Dedifferentiated amniotic fluid mesenchymal stem cell (primary cell): ENCODE results near the gene QSOX2.
"Not testable (repeated sequence)": the region's sequence is repeated elsewhere in the genome, so short reads cannot be mapped to it uniquely, and the experiment has no call there.

Experiments used
- DNase-seq: peaks from one replicate; pipeline ENCODE4 v3.0.0-alpha.2; 2016; ENCODE audit errors: extremely low spot score

Gene QSOX2

DNA sequence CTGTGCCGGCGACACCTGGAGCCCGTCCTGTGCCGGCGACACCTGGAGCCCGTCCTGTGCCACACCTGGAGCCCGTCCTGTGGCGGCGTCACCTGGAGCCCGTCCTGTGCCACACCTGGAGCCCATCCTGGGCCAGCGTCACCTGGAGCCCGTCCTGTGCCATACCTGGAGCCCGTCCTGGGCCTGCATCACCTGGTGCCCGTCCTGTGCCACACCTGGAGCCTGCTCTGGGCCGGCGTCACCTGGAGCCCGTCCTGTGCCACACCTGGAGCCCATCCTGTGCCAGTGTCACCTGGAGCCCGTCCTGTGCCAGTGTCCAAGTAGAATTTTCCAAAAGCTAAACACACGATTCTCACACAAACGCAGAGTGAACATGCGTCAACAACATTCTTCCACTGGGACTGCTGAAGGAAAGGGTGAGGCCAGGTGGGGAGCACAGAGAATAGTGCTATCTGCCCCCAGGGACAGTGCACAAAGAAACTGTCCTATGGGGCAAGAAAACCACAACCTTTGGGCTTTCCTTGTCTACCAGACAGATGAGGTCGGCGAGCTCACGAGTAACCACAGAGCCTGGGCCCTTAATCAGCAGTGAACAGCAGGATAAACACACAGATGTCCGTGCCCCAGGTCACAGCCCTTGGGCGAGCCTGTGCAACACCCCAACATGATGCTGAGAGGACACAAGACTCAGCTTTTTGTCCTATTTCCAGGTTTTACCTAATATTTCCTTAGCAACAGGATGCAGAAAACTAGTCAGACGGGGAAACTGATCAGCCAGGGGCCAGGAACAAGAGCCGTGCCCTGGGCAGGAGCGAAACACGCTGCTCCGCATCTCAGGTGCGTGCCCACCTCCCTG, 7.9 kb downstream of the QSOX2 start:
- DNase-seq = no peak

DNA sequence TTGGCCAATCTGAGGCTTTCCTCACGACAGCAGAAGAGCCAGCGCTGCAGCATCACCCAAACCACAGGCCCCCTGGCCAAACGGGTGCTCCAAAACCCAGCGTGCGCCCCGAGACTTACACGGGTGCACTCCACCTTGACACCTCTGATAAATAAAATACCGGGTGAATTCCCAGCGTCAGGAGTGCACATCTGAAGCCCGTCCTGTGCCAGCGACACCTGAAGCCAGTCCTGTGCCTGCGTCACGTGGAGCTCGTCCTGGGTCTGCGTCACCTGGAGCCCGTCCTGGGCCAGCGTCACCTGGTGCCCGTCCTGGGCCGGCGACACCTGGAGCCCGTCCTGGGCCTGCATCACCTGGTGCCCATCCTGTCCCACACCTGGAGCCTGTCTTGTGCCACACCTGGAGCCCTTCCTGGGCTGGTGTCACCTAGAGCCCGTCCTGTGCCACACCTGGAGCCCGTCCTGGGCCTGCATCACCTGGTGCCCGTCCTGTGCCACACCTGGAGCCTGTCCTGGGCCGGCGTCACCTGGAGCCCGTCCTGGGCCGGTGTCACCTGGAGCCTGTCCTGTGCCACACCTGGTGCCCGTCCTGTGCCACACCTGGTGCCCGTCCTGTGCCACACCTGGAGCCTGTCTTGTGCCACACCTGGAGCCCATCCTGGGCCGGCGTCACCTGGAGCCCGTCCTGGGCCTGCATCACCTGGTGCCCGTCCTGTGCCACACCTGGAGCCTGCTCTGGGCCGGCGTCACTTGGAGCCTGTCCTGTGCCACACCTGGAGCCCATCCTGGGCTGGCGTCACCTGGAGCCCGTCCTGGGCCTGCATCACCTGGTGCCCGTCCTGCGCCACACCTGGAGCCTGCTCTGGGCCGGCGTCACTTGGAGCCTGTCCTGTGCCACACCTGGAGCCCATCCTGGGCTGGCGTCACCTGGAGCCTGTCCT, 8.9 kb downstream of the QSOX2 start:
- not testable (repeated sequence) for DNase-seq

GRCh38 chr9:136235709-136236455, 9.7 kb downstream of the QSOX2 start:
- DNase-seq = no peak

GRCh38 chr9:136235171-136235570, 10.4 kb downstream of the QSOX2 start:
- no peak for DNase-seq

DNA sequence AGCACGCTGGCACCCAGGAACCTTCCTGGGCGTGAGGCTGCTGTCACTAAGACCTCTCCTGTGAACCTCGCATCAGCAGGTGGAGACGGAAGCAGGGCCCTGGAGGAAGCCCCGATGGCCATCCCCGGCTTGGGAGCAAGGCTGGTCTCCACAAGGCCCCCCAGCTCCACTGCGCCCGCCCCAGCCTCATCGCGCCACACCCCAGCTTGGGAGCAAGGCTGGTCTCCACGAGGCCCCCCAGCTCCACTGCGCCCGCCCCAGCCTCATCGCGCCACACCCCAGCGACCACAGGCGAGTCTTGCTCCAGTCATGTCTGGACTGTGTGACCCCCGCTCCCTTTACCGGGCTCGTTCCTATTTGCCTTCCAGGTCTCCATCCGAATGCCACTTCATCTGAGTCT, 11.0 kb downstream of the QSOX2 start:
- no peak for DNase-seq

DNA sequence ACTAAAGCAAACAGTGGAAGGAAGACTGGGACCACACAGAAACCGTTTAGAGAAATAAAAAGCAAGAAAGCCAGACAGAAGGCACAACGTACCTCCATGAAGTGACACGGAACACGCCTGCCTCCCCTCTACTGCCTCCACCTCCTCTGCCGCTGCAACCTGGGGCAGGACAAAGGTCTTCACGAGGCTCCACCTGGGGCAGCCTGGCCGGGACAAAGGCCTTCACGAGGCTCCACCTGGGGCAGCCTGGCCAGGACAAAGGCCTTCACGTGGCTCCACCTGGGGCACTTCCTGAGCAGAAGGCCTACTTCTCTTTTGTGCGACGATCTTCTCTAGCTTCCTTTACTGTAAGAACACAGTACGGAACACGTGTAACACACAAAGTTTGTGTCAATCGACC, 11.7 kb downstream of the QSOX2 start:
- DNase-seq = no peak

GRCh38 chr9:136233411-136233810, 12.2 kb downstream of the QSOX2 start:
- DNase-seq = no peak

GRCh38 chr9:136232969-136233368, 12.6 kb downstream of the QSOX2 start:
- no peak for DNase-seq

DNA sequence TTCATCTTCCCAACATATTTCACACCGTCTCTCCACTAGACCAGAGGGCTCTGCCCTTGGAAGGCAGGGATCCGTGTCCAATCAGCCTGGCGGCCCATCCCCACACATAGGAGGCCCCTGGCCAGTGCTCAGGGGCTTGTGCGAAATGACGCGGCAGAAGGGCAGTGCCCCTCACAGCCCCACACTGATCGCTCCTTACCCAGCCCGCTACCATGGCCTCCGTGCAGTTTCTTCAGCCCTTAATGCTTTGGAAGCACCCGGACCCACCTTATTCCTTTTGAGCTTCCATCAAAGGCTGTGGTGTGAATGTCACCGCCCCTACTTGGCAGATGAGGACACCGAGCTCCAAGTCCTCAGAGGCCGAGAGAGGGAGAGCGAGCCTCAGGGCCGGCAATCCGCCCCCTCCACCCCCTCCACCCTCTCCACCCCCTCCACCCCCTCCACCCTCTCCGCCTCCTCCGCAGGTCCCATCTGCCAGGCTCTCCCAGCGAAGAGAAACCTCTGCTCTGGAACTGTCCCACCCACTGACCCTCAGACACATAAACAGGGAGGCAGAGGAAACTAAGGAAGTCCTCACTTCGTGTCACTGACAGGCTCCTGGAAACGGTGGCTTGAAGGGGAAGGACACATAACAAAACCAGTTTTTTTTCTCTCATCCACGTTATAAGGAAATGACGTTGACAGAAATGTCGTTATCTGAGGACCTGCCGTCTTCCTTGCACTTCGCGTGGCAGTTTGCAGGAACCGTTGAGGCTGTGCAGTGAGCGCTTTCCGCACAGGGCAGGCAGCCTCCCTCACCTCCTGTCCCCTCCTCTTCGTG, 13.9 kb downstream of the QSOX2 start:
- no peak for DNase-seq

DNA sequence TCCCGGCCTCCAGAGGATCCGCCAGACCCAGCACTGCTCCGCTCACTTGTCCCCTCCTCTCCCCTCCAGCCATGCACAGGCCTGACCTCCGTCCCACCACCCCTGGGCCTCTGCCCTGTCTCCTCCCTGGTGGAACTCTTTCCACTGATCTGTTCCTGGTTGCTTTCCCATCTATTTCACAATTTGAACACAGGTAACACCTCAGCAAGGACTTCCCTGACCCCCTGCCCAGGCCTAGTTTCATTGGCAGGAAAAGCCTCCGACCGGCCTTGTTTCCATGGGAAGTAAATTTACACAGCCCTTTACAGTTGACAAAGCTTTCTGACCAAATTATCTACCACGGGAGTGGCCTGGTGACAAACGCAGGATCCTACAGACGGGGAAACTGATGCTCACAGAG, 14.8 kb downstream of the QSOX2 start:
- DNase-seq = no peak

- DNase-seq = no peak
Measured at GRCh38 chr9:136230365-136230764, 15.2 kb downstream of the QSOX2 start.

DNA sequence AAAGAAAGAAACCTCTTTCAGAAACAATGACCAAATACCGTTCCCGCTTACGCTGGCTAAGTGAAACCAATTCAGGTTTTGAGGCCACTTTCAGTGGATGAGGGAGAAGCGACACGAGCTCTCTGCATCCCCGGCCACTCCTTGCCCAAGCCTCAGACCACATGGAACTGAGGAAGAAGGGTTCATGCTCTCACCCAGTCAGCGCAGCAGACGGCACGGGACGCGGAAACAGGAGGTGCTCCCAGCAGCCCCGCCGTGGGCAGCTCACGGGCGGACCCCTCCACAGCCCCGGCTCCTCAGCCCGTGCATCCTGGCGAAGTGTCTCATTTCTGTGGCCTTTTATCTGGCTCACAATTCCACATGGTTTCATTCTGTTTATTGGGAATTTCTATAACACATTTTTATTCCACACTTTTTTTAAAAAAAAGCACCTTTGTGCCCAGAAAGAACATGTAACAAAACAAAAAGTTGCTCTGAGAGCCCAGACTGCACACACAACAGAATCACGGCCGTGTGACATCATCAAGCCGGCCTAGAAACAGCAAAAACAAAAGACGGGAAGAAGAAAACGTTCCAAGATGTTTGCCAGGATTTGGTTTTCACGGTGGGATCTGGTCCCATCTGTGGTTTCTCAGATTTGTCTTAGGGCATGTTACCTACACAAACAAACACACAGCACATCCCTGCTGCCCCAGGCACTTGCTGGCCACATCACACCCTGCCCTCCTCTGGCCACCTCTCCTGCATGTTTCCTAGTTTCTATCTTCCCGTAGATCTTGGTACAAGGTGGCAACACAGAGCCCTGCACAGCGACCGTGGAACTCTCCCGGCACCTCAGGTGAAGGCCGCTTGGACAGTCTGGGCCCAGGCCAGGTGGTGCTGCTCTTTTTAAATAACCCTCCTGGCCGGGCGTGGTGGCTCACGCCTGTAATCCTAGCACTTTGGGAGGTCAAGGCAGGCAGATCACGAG, 16.2 kb downstream of the QSOX2 start:
- DNase-seq = no peak

DNA sequence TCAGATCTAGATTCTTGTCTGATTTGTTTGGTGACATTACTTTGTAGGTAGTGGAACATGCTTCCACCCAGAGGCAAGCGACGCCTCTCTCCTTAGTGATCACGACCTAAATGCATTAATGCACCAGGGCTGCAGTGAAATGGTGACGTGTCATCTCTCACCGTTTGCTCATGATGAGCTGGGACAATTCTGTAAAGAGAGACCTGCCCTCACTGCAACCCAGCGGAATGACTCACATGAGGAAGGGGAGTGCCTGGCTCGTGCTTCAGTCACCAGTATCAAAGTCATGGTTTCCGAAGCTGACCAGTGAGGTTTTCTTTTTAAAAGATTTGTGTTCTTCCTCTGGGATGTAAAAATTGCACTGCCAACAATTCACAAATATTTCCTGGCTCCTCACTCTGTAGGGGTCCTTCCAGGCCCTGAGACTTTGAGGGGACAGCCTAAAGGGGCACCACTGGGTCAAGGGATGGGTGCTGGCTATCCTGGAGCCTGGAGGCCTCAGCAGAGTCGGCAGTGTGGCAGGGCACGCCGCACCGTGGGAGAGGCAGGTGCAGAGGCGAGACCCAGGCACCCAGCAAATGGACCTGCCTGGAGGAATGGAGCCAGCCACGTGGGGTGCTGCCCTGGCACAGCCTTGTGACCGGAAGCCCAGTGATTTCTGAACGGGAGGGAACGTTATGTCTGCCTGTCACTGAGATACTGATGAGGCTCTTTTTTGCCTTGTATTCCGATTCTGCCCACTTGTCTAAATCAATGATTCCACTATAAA, 17.3 kb downstream of the QSOX2 start:
- no peak for DNase-seq

- no peak for DNase-seq
Measured at GRCh38 chr9:136226680-136227407, 18.8 kb downstream of the QSOX2 start.

- no peak for DNase-seq
Measured at GRCh38 chr9:136225748-136226679, 19.6 kb downstream of the QSOX2 start.

- DNase-seq = no peak
Measured at GRCh38 chr9:136225366-136225747, 20.3 kb downstream of the QSOX2 start.

DNA sequence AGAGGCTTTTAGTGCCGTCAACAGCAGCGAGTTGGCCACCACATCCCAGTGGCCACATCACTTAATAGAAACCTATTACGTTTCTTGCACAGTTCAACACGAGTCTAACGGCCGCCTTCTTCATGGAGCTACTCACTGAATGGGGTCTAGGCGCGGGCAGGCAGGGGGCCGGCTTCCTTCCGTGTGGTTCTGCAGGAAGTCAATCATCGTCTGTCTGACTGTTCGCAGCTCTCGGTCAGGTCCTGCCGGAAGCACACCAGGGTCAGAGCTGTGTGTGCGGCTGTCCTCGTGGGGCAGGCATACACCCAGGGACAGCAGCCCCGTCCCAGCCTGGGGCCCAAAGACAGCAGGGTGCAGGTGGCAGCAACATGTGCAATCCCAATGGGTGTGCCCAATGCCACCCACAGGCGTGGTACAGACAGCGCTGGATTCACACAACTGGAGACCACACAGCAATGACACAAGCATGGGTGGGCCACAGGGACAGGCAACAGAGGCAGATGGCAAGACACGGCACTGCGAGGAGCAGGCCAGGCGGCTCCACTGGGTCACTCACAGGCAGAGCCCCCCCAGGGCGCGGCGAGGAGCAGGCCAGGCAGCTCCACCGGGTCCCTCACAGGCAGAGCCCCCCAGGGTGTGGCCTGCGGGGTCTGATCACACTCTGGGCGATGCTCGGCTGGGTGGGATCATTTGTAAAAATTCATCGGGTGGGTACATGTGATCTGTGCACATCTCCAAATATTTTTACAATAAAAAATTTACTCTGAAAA, 21.6 kb downstream of the QSOX2 start:
- DNase-seq = no peak
